Uterus (tissue), 2 donors: Measurements from ENCODE around the gene CACNG3.

ENCODE experiments used
- POLR2A ChIP-seq, 2 donors: fragments of 450-650 bp; IDR thresholded peaks; one replicate each; pipeline ENCODE4 v1.6.1; 2016; ENCODE audit warnings: antibody characterized with exemption in 2 of 2, mild to moderate bottlenecking in 1 of 2, moderate library complexity in 1 of 2
- TF ChIP-seq, protein P1 (sequence below), 4 experiments: fragments of 200-600 bp in 2 of 4; fragments of 450-650 bp in 2 of 4; sonication (generic) in 2 of 4; IDR thresholded peaks; one replicate each; pipeline ENCODE4 v1.5.1; 2016 to 2019; ENCODE audit warnings: antibody characterized with exemption in 4 of 4, mild to moderate bottlenecking in 2 of 4, moderate library complexity in 1 of 4

- no peak for TF ChIP-seq POLR2A (IDR thresholded peaks at IDR 0.05)
- TF ChIP-seq, protein P1, sequence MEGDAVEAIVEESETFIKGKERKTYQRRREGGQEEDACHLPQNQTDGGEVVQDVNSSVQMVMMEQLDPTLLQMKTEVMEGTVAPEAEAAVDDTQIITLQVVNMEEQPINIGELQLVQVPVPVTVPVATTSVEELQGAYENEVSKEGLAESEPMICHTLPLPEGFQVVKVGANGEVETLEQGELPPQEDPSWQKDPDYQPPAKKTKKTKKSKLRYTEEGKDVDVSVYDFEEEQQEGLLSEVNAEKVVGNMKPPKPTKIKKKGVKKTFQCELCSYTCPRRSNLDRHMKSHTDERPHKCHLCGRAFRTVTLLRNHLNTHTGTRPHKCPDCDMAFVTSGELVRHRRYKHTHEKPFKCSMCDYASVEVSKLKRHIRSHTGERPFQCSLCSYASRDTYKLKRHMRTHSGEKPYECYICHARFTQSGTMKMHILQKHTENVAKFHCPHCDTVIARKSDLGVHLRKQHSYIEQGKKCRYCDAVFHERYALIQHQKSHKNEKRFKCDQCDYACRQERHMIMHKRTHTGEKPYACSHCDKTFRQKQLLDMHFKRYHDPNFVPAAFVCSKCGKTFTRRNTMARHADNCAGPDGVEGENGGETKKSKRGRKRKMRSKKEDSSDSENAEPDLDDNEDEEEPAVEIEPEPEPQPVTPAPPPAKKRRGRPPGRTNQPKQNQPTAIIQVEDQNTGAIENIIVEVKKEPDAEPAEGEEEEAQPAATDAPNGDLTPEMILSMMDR (IDR thresholded peaks at IDR 0.05), result no peak
Observed at GRCh38 chr16:24262816-24263215, 6.7 kb downstream of the CACNG3 start.
